Left renal pelvis (tissue), 4 donors: ENCODE data around the gene PFN3. TPM values are rescaled to one million over a fixed set of nuclear protein-coding genes. Genes with fewer than 3 reads are reported as not detected.

Experiments used
- DNase-seq, 4 donors: peaks; one replicate each; pipeline ENCODE4 v3.0.0-alpha.2; 2013; ENCODE audit warnings: low read depth in 4 of 4, low spot score in 3 of 4
- polyA plus RNA-seq, 4 donors: library from polyadenylated mRNA; unstranded; fragments of 120-200 nt; gene quantifications; one replicate each; pipeline ENCODE4 v1.2.1, GENCODE V29; 2013; ENCODE audit not compliant: insufficient read length in 4 of 4

Gene PFN3, protein sequence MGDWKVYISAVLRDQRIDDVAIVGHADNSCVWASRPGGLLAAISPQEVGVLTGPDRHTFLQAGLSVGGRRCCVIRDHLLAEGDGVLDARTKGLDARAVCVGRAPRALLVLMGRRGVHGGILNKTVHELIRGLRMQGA
- polyA plus RNA-seq: 1 to 10 TPM in 2 of 4 donors, under 1 TPM in 1, not detected in 1; 0.26 to 2.6 (median 1.5) TPM

DNA sequence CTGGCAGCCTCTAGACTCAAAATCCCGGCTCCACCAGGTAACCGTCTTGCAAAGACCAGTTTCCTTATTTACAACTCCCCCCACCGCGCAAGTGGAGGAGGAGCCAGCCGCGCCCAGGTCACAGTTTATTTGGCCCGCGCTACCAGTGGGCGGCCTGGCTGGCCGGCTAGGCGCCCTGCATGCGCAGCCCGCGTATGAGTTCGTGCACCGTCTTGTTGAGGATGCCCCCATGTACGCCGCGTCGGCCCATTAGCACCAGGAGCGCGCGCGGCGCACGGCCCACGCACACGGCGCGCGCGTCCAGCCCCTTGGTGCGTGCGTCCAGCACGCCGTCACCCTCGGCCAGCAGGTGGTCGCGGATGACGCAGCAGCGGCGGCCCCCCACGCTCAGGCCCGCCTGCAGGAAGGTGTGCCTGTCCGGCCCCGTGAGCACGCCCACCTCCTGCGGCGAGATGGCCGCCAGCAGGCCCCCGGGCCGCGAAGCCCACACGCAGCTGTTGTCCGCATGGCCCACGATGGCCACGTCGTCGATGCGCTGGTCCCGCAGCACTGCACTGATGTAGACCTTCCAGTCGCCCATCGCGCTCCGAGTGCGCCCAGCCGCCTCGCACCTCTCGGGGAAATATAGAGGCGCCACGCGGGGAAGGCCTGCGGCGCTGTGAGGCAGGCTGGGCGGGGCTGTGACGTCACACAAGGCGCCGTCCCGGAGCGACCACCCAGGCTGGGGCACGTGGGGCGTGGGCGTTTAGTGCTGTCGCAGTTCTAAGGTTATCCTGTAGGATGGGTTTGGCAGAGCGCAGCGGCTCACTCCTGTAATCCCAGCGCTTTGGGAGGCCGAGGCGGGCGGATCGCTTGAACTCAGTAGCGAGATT is at the start of gene PFN3:
Gene PFN3 (minus strand): TSS at position 665 of the 872 bp plus-strand sequence. CDS start 85 bp downstream, at position 580.
- DNase-seq: no peak

DNA sequence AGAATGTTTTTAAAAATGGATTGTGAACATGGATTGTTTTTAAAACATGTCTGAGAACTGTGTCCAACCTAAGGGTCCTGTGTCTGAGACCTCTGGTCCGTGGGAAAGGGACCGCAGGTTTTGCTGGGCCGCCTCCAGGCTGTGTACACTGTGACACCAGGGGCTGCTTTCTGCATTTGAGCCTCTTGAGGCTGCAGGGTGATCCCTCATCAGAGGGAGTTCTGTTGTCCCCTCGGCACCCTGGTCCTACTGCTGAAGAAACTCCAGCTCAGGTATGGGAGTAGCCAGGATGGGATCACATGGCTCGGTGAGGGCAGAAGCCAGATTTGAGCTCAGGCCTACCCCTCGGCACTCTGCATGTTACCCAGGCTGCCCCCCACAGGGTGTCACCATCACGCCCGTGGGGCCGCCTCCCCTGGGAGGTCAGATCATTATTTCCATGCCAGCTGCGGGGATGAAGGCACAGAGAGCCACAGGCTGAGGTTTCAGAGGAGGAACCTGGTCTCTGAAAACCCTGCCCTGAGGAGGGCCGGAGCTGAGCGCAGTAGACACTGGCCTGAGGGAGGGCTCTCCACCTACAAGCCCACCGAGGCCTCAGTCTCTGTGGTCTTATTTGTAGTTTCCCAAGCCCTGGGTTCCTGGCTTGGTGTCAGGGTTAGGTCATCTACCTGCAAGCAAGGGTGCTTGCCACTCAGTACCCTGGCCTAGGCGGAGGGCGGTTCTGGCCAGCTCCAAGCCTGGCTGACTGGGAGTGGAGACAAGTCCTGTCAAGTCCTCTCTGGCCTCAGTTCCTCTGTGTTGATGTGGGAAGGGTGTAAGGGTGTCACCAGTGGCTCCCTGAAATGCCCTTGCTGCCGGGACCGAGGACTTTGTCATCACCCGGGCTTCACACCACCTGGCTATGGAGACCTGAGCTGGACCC is 48.9 kb upstream of the PFN3 start:
- no peak for DNase-seq

- no peak for DNase-seq
Observed at GRCh38 chr5:177448244-177448950, 47.9 kb upstream of the PFN3 start.

DNA sequence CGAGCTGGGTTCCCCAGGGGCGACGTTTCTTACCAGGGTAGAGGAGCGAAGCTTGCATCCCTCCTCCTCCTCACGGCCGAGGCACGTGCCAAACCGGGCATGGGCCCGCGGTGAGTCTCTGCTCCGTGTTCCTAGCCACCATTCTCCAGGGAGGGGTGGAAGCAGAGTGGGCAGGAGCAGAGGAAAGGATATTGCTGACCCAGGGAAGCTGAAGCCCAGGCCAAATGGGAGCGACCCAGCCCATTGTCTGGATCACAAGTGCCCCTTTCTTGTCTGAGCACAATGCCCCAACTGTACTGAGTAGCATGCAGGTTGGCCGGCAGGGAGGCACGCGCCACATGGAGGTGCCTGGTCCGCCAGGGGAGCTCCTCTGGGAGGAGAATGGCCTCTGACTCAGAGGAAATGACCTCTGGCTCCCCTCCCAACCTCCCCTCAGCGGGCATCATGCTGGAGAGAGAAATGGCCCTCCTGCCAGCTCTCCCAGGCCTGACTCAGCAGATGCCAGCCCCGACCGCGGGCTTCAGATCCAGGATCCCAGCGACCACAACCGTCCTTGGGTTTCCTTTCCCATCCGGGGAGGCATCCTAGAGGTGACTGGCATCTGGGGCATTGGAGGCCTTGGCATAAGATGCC is 47.3 kb upstream of the PFN3 start:
- DNase-seq: no peak

GRCh38 chr5:177447066-177447610 is 46.7 kb upstream of the PFN3 start:
- no peak for DNase-seq

DNA sequence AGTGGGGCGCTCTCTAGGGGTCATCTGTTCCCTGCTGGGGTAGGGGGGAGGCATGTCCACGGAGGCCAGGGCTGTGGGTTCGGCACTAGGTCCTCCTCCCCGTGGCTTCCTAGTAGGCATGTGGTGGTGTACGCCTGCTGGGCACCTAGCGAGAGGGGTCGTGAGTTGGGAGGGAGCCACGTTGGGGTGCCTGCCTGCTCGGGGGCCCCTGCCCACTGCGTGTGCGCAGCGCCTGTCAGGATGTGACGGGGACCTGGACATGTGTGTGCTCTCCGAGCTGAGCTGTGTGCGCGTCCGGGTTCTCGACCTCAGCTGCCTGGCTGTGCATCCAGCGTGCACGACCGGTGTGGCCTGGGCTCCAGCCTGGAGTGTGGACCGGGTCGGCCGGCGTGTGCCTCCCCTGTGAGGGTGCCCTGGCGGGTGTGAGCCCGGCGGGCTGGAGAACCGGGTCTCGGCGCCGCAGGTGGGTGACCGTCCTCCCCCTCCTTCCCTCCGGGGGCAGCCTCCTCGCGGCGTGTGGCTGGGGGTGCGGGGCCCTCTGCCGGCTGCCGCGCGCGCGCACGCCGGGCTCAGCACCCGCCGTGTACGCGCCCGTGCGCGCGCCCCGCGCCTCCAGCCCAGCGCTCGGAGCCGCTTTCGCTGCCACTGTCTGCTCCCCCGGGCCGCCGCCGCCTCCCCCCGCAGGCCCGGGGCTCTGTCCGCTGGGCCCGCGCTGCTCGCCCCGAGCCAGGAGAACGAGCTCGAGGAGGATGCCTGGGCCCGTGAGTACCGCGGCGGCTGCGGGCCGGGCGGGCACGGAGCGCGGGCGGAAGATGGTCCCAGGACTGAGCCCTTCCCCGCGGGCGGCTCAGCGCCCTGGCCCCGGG is 46.0 kb upstream of the PFN3 start, which contains the start of gene PRR7:
Gene PRR7 (plus strand): TSS at position 615 of the 866 bp plus-strand sequence. CDS start 8,254 bp downstream, outside the sequence.
- DNase-seq: peak in 1 of 4 donors; percentile 25

- no peak for DNase-seq
Observed at GRCh38 chr5:177445917-177446199, 45.4 kb upstream of the PFN3 start.

GRCh38 chr5:177445052-177445916 is 44.8 kb upstream of the PFN3 start:
- DNase-seq: no peak

DNA sequence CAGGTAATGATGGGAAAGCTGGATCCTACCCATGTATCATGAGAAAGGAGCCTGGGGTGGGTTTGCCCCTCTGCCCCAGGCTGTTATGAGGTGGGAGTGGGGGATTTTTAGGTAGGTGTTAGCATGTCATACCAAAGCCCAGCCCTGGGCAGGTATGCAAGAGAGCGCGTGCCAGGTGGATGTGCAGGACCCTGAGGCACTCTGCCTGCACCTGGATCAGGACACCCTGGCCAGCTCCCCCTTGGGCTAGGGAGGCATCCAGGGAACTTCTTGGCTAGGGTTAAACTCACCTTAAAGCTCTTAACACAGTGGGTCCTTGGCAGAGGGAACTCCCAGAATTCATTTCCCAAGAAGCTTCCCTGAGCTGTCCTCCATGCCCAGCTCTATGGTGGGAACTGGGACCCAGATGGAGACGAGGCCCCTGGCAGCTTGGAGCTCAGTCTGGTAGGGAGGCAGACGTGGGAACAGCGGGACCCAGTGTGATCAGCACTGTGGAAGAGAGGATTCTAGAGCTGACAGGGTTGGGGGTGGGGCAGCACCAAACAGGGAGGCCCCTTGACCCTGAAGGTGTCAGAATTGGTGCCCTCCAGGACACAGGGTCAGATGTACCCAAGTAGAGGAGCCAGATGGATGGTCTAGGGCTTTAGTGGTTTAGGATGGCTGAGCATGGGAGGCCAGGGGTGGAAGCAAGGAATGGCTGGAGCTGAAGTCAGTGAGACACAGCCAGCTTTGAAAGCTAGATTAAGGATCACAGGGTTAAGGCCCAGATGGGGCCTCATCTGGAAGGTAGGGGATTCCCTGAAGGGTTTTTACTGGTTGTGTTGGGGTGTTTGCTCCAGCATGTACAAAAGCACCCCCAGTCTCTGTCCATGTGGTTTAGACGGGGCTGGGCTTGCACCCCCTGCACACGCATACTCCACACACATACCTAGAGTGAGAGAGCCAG is 43.9 kb upstream of the PFN3 start:
- DNase-seq: no peak

DNA sequence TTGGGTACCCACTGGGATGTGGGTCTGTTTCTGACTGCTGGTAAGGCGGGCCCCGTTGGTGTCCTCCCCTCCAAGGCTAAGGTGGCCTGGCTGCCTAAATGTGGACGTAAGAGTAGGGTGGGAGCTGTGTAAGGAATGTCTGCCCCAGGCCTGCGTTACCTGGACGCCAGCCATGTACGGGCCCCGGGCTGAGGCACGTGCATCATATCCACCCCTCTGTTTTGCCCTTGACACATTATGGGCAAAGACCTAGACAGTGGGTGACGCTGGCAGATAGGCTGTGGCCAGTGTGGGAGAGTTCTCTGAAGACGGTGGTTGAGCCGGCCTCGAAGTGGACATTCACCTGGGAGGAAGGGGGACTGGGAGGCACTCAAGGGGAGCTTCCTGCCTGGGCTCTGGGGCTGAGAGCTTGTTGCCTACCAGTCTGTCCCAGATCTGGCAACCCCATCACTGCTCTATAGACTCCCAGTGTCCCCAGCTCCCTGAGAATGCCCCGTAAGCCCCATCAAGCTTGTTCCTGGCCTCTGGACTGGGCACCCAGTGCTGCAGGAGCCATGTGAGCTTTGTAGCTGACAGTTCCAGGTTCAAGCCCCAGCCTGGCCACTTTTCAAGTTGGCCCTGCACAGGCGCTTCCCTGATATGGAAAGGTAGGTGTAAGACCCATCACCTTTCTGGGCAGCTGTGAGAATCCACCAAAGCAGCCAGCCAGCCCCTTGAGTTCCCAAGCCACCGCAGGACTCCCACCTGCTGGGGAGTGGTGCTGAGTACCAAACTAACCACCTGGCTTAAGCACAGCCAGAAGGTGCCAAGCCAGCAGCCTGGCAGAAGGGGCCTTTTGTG is 42.9 kb upstream of the PFN3 start:
- DNase-seq: no peak

DNA sequence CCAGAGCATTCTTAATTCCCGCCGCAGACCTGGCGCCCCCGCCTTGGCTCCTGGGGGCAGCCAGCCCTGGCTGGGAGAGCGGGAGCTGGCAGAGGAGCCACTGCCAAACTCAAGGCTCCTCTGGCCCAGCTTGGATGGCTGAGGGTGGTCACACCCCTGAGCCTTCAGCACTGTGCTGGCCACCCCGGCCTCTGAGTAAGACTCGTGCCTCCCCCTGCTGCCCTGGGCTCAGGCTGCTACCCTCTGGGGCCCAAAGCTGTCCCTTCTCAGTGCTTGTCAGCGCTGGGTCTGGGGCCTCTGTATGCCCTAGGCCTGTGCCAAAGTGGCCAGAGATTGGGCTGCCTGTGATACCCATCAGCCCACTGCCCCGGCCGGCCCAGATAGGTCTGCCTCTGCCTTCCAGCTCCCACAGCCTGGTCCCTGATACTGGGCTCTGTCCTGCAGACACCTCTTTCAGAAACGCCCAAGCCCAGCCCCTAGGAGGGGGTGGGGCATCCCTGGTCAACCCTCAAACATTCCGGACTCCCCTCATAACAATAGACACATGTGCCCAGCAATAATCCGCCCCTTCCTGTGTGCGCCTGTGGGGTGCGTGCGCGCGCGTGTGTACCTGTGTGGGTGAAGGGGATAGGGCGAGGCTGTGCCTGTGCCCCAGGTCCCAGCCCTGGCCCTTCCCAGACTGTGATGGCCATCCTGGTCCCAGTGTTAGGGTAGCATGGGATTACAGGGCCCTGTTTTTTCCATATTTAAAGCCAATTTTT is 41.8 kb upstream of the PFN3 start:
- DNase-seq: no peak

GRCh38 chr5:177440990-177441780 is 40.7 kb upstream of the PFN3 start:
- DNase-seq: no peak

DNA sequence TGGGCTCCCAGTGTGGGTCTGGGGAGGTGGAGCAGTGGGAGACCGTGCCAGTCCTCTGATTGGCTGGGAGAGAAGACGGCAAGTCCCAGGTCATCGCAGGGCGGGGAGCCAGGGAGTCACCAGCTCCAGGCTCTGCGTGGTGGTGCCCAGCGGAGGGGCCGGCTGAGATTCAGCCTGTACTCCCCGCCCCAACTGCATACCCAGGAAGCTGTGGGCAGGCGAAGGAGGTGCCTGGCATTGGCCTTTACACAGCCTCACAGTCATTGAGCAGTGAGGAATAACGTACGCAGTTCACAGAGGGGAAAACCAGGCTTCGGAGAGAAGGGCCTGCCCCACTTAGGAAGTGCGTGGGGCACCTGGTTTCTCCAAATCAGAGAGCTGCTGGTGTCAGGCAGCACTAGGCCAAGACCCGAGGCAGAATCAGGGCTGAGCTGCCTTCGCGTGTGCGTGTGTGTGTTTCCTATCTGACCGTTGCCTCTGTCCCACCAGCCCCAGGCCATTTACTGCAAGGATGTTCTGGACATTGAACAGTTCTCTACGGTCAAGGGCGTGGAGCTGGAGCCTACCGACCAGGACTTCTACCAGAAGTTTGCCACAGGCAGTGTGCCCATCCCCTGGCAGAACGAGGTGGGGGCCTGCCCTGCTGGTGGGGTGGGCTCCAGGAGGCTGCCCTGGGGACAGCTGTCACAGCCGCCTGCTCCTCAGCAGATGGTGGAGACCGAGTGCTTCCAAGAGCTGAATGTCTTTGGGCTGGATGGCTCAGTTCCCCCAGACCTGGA is 39.9 kb upstream of the PFN3 start:
- no peak for DNase-seq
